ENCODE results near the gene MS4A15. TPM values are rescaled to one million over a fixed set of nuclear protein-coding genes. Genes with fewer than 3 reads are reported as not detected.

Gene MS4A15
- total and polyA plus RNA-seq, 12 donors: 0.07 to 0.28 (median 0.23) TPM; not detected in 8

GRCh38 chr11:60765355-60765754 lies 8.7 kb downstream of the MS4A15 start:
- TF ChIP-seq CTCF (IDR thresholded peaks at IDR 0.05) (no peak), POLR2A (IDR thresholded peaks at IDR 0.05) (no peak)
- 77 to 92% (median 90%) methylated on average over 4 to 5 of the region's 5 CpGs for WGBS, 4 donors

GRCh38 chr11:60766547-60766946 lies 9.9 kb downstream of the MS4A15 start:
- DNase-seq: no peak
- H3K27me3 ChIP-seq: peaks cover 23% of the 10 kb centered on the region
- no peaks in the 10 kb centered on the region for H3K36me3 ChIP-seq (replicated peaks in 1 of 2)
- no peaks in the 10 kb centered on the region for H3K4me1 ChIP-seq (replicated peaks in 1 of 2)
- intact Hi-C loops (cut with DNase I): no loop called here
- no peaks in the 10 kb centered on the region for H3K9me3 ChIP-seq (replicated peaks in 1 of 3)
- TF ChIP-seq CTCF (IDR thresholded peaks at IDR 0.05): no peak
- no peak for TF ChIP-seq POLR2A (IDR thresholded peaks at IDR 0.05)
- no peak overlapping the region for H3K4me3 ChIP-seq
- H3K27ac ChIP-seq: no peak overlapping the region
- 75 to 82% (median 81%) methylated on average over 10 of the region's 10 CpGs for WGBS, 4 donors

More at GRCh38 chr11:60765355-60765754, 8.7 kb downstream of the MS4A15 start:
- intact Hi-C loops (cut with DNase I): no loop called here
- H3K36me3 ChIP-seq (replicated peaks in 1 of 2): no peaks in the 10 kb centered on the region
- no peak overlapping the region for H3K4me3 ChIP-seq
- H3K27me3 ChIP-seq: peaks cover 23% of the 10 kb centered on the region
- H3K27ac ChIP-seq: no peak overlapping the region
- H3K4me1 ChIP-seq (replicated peaks in 1 of 2): no peaks in the 10 kb centered on the region
- no peaks in the 10 kb centered on the region for H3K9me3 ChIP-seq (replicated peaks in 1 of 3)
- no peak for DNase-seq

GRCh38 chr11:60767388-60767811 lies 10.7 kb downstream of the MS4A15 start:
- no peak overlapping the region for H3K4me3 ChIP-seq
- H3K36me3 ChIP-seq (replicated peaks in 1 of 2): no peaks in the 10 kb centered on the region
- peak in 1 of 6 experiments; percentile 16 for TF ChIP-seq CTCF (IDR thresholded peaks at IDR 0.05)
- no peak for TF ChIP-seq POLR2A (IDR thresholded peaks at IDR 0.05)
- H3K27ac ChIP-seq: no peak overlapping the region
- no peaks in the 10 kb centered on the region for H3K9me3 ChIP-seq (replicated peaks in 1 of 3)
- no peaks in the 10 kb centered on the region for H3K4me1 ChIP-seq (replicated peaks in 1 of 2)
- intact Hi-C loops (cut with DNase I): no loop called here
- H3K27me3 ChIP-seq: peaks cover 23% of the 10 kb centered on the region
- WGBS, 4 donors: 16 to 28% (median 26%) methylated on average over 9 to 26 of the region's 26 CpGs
- no peak for DNase-seq

GRCh38 chr11:60768202-60768601 lies 11.5 kb downstream of the MS4A15 start:
- Histone ChIP-seq H3K36me3 (replicated peaks in 1 of 2) (no peaks in the 10 kb centered on the region), H3K4me1 (replicated peaks in 1 of 2) (no peaks in the 10 kb centered on the region), H3K4me3 (no peak overlapping the region), H3K27ac (no peak overlapping the region), H3K27me3 (peaks cover 23% of the 10 kb centered on the region), H3K9me3 (replicated peaks in 1 of 3) (no peaks in the 10 kb centered on the region)
- intact Hi-C loops (cut with DNase I): no loop called here
- DNase-seq: no peak
- WGBS, 4 donors: 86 to 92% (median 91%) methylated on average over 7 to 8 of the region's 8 CpGs
- TF ChIP-seq CTCF (IDR thresholded peaks at IDR 0.05) (no peak), POLR2A (IDR thresholded peaks at IDR 0.05) (no peak)
